Liver (tissue), 9 donors: ENCODE results near the gene LSAMP. TPM values are rescaled to one million over a fixed set of nuclear protein-coding genes. Genes with fewer than 3 reads are reported as not detected.

ENCODE experiments used
- DNase-seq: peaks from one replicate; pipeline ENCODE4 v3.0.0-alpha.2; 2017; ENCODE audit warnings: low spot score
- H3K27ac ChIP-seq, 2 donors: one replicate each; pipeline ENCODE4 v1.7.0; 2013; ENCODE audit warnings: inconsistent platforms in 2 of 2, low read length in 2 of 2, control low read depth in 1 of 2, low read depth in 1 of 2, mild to moderate bottlenecking in 1 of 2
- H3K27me3 ChIP-seq, 4 donors: one replicate each; pipeline versions ENCODE4 v1.6.1 to v1.7.0; 2013; ENCODE audit warnings: low read length in 3 of 4, inconsistent platforms in 1 of 4, mild to moderate bottlenecking in 1 of 4, moderate library complexity in 1 of 4; ENCODE audit not compliant: control insufficient read depth in 4 of 4, insufficient read depth in 4 of 4
- H3K36me3 ChIP-seq, 4 donors: one replicate each; pipeline versions ENCODE4 v1.6.1 to v1.7.0; 2013; ENCODE audit warnings: low read length in 3 of 4, mild to moderate bottlenecking in 3 of 4, low read depth in 1 of 4, moderate library complexity in 1 of 4; ENCODE audit not compliant: control insufficient read depth in 4 of 4, insufficient read depth in 3 of 4
- H3K4me1 ChIP-seq, 4 donors: one replicate each; pipeline versions ENCODE4 v1.6.1 to v1.7.0; 2013; ENCODE audit warnings: low read length in 3 of 4, mild to moderate bottlenecking in 3 of 4, moderate library complexity in 1 of 4; ENCODE audit not compliant: control insufficient read depth in 4 of 4, insufficient read depth in 4 of 4
- H3K4me3 ChIP-seq, 3 donors: one replicate each; pipeline versions ENCODE4 v1.6.1 to v1.7.0; 2013; ENCODE audit warnings: low read length in 3 of 3, control low read depth in 1 of 3, low read depth in 1 of 3, mild to moderate bottlenecking in 1 of 3
- H3K9ac ChIP-seq, 2 donors: one replicate each; pipeline ENCODE4 v1.7.0; 2013; ENCODE audit warnings: low read length in 2 of 2, mild to moderate bottlenecking in 2 of 2, moderate library complexity in 2 of 2, control low read depth in 1 of 2, low read depth in 1 of 2
- H3K9me3 ChIP-seq, 4 donors: one replicate each; pipeline versions ENCODE4 v1.6.1 to v1.7.0; 2013; ENCODE audit warnings: low read length in 3 of 4; ENCODE audit not compliant: control insufficient read depth in 4 of 4
- EGR1 ChIP-seq, 2 donors: IDR thresholded peaks; 2 replicates each; pipeline ENCODE4 v1.6.1; 2016 to 2018; ENCODE audit warnings: antibody characterized with exemption in 2 of 2, low read depth in 2 of 2
- FOXA1 ChIP-seq: IDR thresholded peaks from 2 replicates; pipeline ENCODE4 v1.6.1; 2016; ENCODE audit warnings: antibody characterized with exemption
- FOXA2 ChIP-seq: IDR thresholded peaks from 2 replicates; pipeline ENCODE4 v1.6.1; 2016; ENCODE audit warnings: antibody characterized with exemption
- GABPA ChIP-seq, 2 donors: IDR thresholded peaks in 1 of 2; conservative IDR thresholded peaks in 1 of 2; 2 replicates each; pipeline ENCODE4 v1.6.1; 2016; ENCODE audit warnings: antibody characterized with exemption in 2 of 2, mild to moderate bottlenecking in 1 of 2, moderate library complexity in 1 of 2
- HNF4A ChIP-seq, 2 donors: conservative IDR thresholded peaks; 2 replicates each; pipeline ENCODE4 v1.6.1; 2016; ENCODE audit warnings: antibody characterized with exemption in 2 of 2, mild to moderate bottlenecking in 2 of 2
- HNF4G ChIP-seq: IDR thresholded peaks from 2 replicates; pipeline ENCODE4 v1.6.1; 2016; ENCODE audit warnings: antibody characterized with exemption
- JUND ChIP-seq, 2 donors: IDR thresholded peaks; 2 replicates each; pipeline ENCODE4 v1.6.1; 2016; ENCODE audit warnings: antibody characterized with exemption in 2 of 2
- NR2F2 ChIP-seq: IDR thresholded peaks from 2 replicates; pipeline ENCODE4 v1.6.1; 2016; ENCODE audit warnings: antibody characterized with exemption
- RAD21 ChIP-seq, 2 donors: IDR thresholded peaks; 2 replicates each; pipeline ENCODE4 v1.6.1; 2016; ENCODE audit warnings: antibody characterized with exemption in 2 of 2, mild to moderate bottlenecking in 2 of 2
- RXRA ChIP-seq, 2 donors: IDR thresholded peaks; 2 replicates each; pipeline ENCODE4 v1.6.1; 2017 to 2018; ENCODE audit warnings: antibody characterized with exemption in 2 of 2, mild to moderate bottlenecking in 1 of 2
- SP1 ChIP-seq: IDR thresholded peaks from 2 replicates; pipeline ENCODE4 v1.6.1; 2018; ENCODE audit warnings: antibody characterized with exemption, mild to moderate bottlenecking
- TAF1 ChIP-seq: conservative IDR thresholded peaks from 2 replicates; pipeline ENCODE4 v1.6.1; 2016; ENCODE audit warnings: antibody characterized with exemption, mild to moderate bottlenecking
- YY1 ChIP-seq: IDR thresholded peaks from 2 replicates; pipeline ENCODE4 v1.6.1; 2016; ENCODE audit warnings: antibody characterized with exemption, mild to moderate bottlenecking
- WGBS: extraction: QIAGEN DNeasy Blood & Tissue Kit; methylation state at CpG from one replicate; pipeline ENCODE4 v1.1.7; 2013; 5-methylcytosine and 5-hydroxymethylcytosine counted together
- polyA plus RNA-seq, 2 donors: library from polyadenylated mRNA; stranded (reverse) in 1 of 2; unstranded in 1 of 2; fragments of 200-250 nt in 1 of 2; fragments of >200 nt in 1 of 2; fragmentation: Nextera tagmentation in 1 of 2; extraction: Ambion mirVana in 1 of 2; gene quantifications; one replicate each; pipeline versions ENCODE4 v1.2.1 to v1.2.3, GENCODE V29; 2013 to 2015
- total RNA-seq, 2 donors: library from RNA; depleted of rRNA; stranded (reverse); fragments of >200 nt; gene quantifications; one replicate each; pipeline ENCODE4 v1.2.3, GENCODE V29; 2014
- TF ChIP-seq, protein P1 (sequence below): IDR thresholded peaks from 2 replicates; pipeline ENCODE4 v1.6.1; 2016; ENCODE audit warnings: antibody characterized with exemption
- TF ChIP-seq, protein P2 (sequence below): IDR thresholded peaks from 2 replicates; pipeline ENCODE4 v1.6.1; 2016; ENCODE audit warnings: antibody characterized with exemption, mild to moderate bottlenecking
- TF ChIP-seq, protein P3 (sequence below): fragments of 150-350 bp; IDR thresholded peaks from 2 replicates; pipeline ENCODE4 v1.5.1; 2017; ENCODE audit warnings: improper control_type of control experiment, low read depth, low read length; ENCODE audit not compliant: missing input control
- TF ChIP-seq, protein P4 (sequence below): IDR thresholded peaks from 2 replicates; pipeline ENCODE4 v1.6.1; 2016; ENCODE audit warnings: antibody characterized with exemption
- TF ChIP-seq, protein P5 (sequence below): IDR thresholded peaks from 2 replicates; pipeline ENCODE4 v1.6.1; 2016; ENCODE audit warnings: antibody characterized with exemption
- donor health status: healthy.
- donor health status: healthy.
- donor health status: healthy.
- donor health status: healthy.
- donor health status: healthy.

LSAMP gene
- total and polyA plus RNA-seq, 4 donors, result 0.01 to 0.17 (median 0.06) TPM

DNA sequence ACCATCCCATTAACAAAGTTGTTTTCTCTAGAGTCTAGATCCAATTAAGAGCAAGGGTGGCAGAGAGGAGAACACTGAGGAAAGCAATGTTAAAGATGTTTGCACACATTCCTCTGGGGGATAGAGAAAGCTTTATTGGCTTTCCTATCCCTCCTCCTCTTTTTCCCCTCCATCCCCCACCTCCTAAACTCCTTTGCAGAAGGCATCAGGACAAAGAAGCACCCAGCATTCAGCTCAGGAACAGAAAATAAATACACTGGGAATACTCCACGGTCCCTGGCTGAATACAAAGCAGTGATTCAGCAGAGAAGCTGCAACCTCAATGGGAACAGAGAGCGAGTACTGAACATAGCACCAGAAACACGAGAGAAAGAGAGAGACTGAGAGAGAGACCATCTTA, 21.9 kb downstream of the LSAMP start:
- Histone ChIP-seq H3K4me3 (no peak overlapping the region), H3K9ac (no peak overlapping the region), H3K27me3 (no peaks in the 10 kb centered on the region), H3K27ac (no peak overlapping the region), H3K9me3 (no peaks in the 10 kb centered on the region), H3K4me1 (no peaks in the 10 kb centered on the region), H3K36me3 (no peaks in the 10 kb centered on the region)
- TF ChIP-seq GABPA (IDR thresholded peaks at IDR 0.05 in 1 of 2, conservative IDR thresholded peaks at IDR 0.05 in 1 of 2) (no peak), RXRA (IDR thresholded peaks at IDR 0.05) (no peak), FOXA2 (no peak), TAF1 (no peak), JUND (IDR thresholded peaks at IDR 0.05) (no peak), NR2F2 (no peak), EGR1 (IDR thresholded peaks at IDR 0.05; ENCODE audit: low read depth in 2 of 2) (no peak), SP1 (no peak), RAD21 (IDR thresholded peaks at IDR 0.05) (no peak), HNF4G (no peak), YY1 (no peak), HNF4A (conservative IDR thresholded peaks at IDR 0.05) (no peak), FOXA1 (no peak)
- TF ChIP-seq, protein P1, sequence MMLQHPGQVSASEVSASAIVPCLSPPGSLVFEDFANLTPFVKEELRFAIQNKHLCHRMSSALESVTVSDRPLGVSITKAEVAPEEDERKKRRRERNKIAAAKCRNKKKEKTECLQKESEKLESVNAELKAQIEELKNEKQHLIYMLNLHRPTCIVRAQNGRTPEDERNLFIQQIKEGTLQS, result no peak
- TF ChIP-seq, protein P2, sequence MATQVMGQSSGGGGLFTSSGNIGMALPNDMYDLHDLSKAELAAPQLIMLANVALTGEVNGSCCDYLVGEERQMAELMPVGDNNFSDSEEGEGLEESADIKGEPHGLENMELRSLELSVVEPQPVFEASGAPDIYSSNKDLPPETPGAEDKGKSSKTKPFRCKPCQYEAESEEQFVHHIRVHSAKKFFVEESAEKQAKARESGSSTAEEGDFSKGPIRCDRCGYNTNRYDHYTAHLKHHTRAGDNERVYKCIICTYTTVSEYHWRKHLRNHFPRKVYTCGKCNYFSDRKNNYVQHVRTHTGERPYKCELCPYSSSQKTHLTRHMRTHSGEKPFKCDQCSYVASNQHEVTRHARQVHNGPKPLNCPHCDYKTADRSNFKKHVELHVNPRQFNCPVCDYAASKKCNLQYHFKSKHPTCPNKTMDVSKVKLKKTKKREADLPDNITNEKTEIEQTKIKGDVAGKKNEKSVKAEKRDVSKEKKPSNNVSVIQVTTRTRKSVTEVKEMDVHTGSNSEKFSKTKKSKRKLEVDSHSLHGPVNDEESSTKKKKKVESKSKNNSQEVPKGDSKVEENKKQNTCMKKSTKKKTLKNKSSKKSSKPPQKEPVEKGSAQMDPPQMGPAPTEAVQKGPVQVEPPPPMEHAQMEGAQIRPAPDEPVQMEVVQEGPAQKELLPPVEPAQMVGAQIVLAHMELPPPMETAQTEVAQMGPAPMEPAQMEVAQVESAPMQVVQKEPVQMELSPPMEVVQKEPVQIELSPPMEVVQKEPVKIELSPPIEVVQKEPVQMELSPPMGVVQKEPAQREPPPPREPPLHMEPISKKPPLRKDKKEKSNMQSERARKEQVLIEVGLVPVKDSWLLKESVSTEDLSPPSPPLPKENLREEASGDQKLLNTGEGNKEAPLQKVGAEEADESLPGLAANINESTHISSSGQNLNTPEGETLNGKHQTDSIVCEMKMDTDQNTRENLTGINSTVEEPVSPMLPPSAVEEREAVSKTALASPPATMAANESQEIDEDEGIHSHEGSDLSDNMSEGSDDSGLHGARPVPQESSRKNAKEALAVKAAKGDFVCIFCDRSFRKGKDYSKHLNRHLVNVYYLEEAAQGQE, result no peak
- TF ChIP-seq, protein P3, sequence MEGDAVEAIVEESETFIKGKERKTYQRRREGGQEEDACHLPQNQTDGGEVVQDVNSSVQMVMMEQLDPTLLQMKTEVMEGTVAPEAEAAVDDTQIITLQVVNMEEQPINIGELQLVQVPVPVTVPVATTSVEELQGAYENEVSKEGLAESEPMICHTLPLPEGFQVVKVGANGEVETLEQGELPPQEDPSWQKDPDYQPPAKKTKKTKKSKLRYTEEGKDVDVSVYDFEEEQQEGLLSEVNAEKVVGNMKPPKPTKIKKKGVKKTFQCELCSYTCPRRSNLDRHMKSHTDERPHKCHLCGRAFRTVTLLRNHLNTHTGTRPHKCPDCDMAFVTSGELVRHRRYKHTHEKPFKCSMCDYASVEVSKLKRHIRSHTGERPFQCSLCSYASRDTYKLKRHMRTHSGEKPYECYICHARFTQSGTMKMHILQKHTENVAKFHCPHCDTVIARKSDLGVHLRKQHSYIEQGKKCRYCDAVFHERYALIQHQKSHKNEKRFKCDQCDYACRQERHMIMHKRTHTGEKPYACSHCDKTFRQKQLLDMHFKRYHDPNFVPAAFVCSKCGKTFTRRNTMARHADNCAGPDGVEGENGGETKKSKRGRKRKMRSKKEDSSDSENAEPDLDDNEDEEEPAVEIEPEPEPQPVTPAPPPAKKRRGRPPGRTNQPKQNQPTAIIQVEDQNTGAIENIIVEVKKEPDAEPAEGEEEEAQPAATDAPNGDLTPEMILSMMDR, result no peak
- TF ChIP-seq, protein P4, sequence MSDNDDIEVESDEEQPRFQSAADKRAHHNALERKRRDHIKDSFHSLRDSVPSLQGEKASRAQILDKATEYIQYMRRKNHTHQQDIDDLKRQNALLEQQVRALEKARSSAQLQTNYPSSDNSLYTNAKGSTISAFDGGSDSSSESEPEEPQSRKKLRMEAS, result no peak
- TF ChIP-seq, protein P5, sequence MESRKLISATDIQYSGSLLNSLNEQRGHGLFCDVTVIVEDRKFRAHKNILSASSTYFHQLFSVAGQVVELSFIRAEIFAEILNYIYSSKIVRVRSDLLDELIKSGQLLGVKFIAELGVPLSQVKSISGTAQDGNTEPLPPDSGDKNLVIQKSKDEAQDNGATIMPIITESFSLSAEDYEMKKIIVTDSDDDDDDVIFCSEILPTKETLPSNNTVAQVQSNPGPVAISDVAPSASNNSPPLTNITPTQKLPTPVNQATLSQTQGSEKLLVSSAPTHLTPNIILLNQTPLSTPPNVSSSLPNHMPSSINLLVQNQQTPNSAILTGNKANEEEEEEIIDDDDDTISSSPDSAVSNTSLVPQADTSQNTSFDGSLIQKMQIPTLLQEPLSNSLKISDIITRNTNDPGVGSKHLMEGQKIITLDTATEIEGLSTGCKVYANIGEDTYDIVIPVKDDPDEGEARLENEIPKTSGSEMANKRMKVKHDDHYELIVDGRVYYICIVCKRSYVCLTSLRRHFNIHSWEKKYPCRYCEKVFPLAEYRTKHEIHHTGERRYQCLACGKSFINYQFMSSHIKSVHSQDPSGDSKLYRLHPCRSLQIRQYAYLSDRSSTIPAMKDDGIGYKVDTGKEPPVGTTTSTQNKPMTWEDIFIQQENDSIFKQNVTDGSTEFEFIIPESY, result no peak
- 30% methylated on average over 3 of the region's 3 CpGs for WGBS
- DNase-seq, result no peak
